SK-N-SH treated with all-trans-retinoic acid at 6 μM for 48 hours (cell line): ENCODE measurements around the gene SPATA31D4.

ENCODE experiments used
- ATAC-seq: fragments of 200-7000 bp; cut with Tn5 transposase; 3 replicates; pipeline ENCODE4 v1.9.1; 2020; ENCODE audit warnings: mild to moderate bottlenecking, moderate library complexity
- ARNTL ChIP-seq: fragments of 450-650 bp; formaldehyde crosslinking; IDR thresholded peaks from 2 replicates; pipeline ENCODE4 v1.5.0; 2020; ENCODE audit warnings: low read depth, mild to moderate bottlenecking, moderate library complexity, borderline replicate concordance
- ISL1 ChIP-seq: fragments of 250-450 bp; sonication (Bioruptor Pico); IDR thresholded peaks from 2 replicates; pipeline ENCODE4 v2.1.2; 2022; ENCODE audit warnings: mild to moderate bottlenecking, moderate library complexity
- PPARA ChIP-seq: fragments of 250-450 bp; sonication (Bioruptor Pico); IDR thresholded peaks from 2 replicates; pipeline ENCODE4 v1.5.0; 2020; ENCODE audit warnings: mild to moderate bottlenecking, borderline replicate concordance
- TCF4 ChIP-seq: fragments of 250-450 bp; sonication (Bioruptor Pico); IDR thresholded peaks from 2 replicates; pipeline ENCODE4 v1.8.0; 2021; ENCODE audit warnings: mild to moderate bottlenecking, moderate library complexity, borderline replicate concordance
- TOX ChIP-seq: fragments of 250-450 bp; sonication (Bioruptor Pico); IDR thresholded peaks from 2 replicates; pipeline ENCODE4 v1.8.0; 2021; ENCODE audit warnings: mild to moderate bottlenecking, moderate library complexity, borderline replicate concordance
- TSHZ2 ChIP-seq: fragments of 250-450 bp; sonication (Bioruptor Pico); IDR thresholded peaks from 2 replicates; pipeline ENCODE4 v1.5.0; 2020; ENCODE audit warnings: mild to moderate bottlenecking, moderate library complexity

The SPATA31D4 gene

DNA sequence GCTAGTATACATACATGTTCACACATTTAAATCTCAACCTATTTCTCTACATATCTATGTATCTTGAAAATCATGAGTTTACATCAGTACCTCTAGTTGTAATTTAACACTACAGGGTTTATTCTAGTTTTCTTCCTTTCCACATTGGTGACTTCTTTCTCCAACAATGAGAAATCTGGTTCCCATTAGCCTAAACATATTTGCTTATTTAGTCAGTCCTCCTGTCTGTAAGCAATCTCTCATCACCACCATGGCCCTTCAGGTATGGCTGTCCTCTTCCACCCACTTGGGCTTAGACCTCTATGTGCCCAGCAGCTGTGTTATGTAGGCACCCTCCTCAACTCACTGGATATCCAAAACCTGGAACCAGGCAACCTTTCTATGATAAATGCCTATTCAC lies 52.3 kb downstream of the SPATA31D4 start (continued):
- TF ChIP-seq TOX (CRISPR knock-in tag) (no peak), PPARA (no peak)

DNA sequence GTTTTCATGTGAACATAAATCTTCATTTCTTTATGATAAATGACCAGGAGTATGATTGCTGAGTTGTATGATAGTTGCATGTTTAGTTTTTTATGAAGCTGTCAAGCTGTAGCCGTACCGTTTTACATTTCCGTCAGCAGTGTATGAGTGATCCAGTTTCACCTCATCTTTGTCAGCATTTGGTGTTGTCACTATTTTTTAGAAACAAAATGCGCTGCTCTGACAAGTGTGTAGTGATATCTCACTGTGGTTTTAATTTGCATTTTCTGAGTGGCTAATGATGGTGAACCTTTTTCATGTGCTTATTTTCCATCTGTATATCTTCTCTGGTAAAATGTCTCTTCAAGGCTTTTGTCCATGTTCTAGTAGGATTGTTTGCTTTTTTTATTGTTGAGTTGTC lies 53.7 kb downstream of the SPATA31D4 start:
- TF ChIP-seq TSHZ2 (CRISPR knock-in tag): no peak
- TF ChIP-seq TCF4 (CRISPR knock-in tag): no peak
- TF ChIP-seq ISL1: no peak
- no peak for TF ChIP-seq ARNTL (CRISPR knock-in tag)
- no peak for ATAC-seq
